Lower lobe of right lung (tissue), 2 donors: ENCODE measurements around the gene MATK. TPM values are rescaled to one million over a fixed set of nuclear protein-coding genes. Genes with fewer than 3 reads are reported as not detected.

Experiments
- ATAC-seq, 2 donors: fragments of 200-7000 bp; cut with Tn5 transposase; one replicate each; pipeline ENCODE4 v1.9.1; 2020 to 2022; ENCODE audit warnings: mild to moderate bottlenecking in 2 of 2, moderate library complexity in 2 of 2
- DNase-seq: peaks from one replicate; pipeline ENCODE4 v3.0.0-alpha.2; 2020
- H3K27ac ChIP-seq: fragments of 200-600 bp; one replicate; pipeline ENCODE4 v1.8.0; 2022
- H3K27me3 ChIP-seq: fragments of 200-600 bp; one replicate; pipeline ENCODE4 v1.8.0; 2022; ENCODE audit warnings: low read depth
- H3K36me3 ChIP-seq: fragments of 200-600 bp; one replicate; pipeline ENCODE4 v1.8.0; 2022; ENCODE audit warnings: mild to moderate bottlenecking
- H3K4me1 ChIP-seq: fragments of 200-600 bp; one replicate; pipeline ENCODE4 v1.8.0; 2022
- H3K4me3 ChIP-seq: fragments of 200-600 bp; one replicate; pipeline ENCODE4 v1.8.0; 2022; ENCODE audit warnings: mild to moderate bottlenecking
- H3K9me3 ChIP-seq: fragments of 200-600 bp; one replicate; pipeline ENCODE4 v1.8.0; 2022
- CTCF ChIP-seq: fragments of 200-600 bp; IDR thresholded peaks from one replicate; pipeline ENCODE4 v1.8.0; 2022; ENCODE audit warnings: antibody characterized with exemption, mild to moderate bottlenecking
- intact Hi-C: fragments of 100-400 bp; cut with DNase I; formaldehyde crosslinking; loops from one replicate; pipeline ENCODE4 v1.11.0; 2022
- total RNA-seq: library from RNA; stranded (reverse); fragmentation: NEBNext Ultra II Directional; extraction: Animal tissue kit (Norgen Biotek cat#: 25700); gene quantifications from one replicate; pipeline ENCODE4 v1.2.1, GENCODE V29; 2021
- donor health status: DM: no; HTN: yes; CAD: no; lungs with severe emphysema.

The MATK gene
- total RNA-seq, 1 donor from 2014 or later = 11.3 TPM

- no peaks in the 10 kb centered on the region for H3K36me3 ChIP-seq
- intact Hi-C loops = no loop called here
- DNase-seq (no peak), ATAC-seq (no peak)
- no peak overlapping the region for H3K4me3 ChIP-seq
- no peaks in the 10 kb centered on the region for H3K9me3 ChIP-seq
- H3K4me1 ChIP-seq = peaks cover 44% of the 10 kb centered on the region
- no peak for TF ChIP-seq CTCF
- peaks cover 3% of the 10 kb centered on the region for H3K27me3 ChIP-seq
- H3K27ac ChIP-seq = peak overlapping the region; percentile 79
These were observed 27.6 kb upstream of the MATK start for GRCh38 chr19:3813473-3814392.

GRCh38 chr19:3810708-3811355, 24.7 kb upstream of the MATK start:
- DNase-seq (no peak), ATAC-seq (no peak)
- intact Hi-C loops = no loop called here
- Histone ChIP-seq H3K4me1 (peaks cover 37% of the 10 kb centered on the region), H3K4me3 (no peak overlapping the region), H3K27ac (peak overlapping the region; percentile 79), H3K36me3 (no peaks in the 10 kb centered on the region), H3K27me3 (peaks cover 3% of the 10 kb centered on the region), H3K9me3 (no peaks in the 10 kb centered on the region)
- TF ChIP-seq CTCF = no peak

DNA sequence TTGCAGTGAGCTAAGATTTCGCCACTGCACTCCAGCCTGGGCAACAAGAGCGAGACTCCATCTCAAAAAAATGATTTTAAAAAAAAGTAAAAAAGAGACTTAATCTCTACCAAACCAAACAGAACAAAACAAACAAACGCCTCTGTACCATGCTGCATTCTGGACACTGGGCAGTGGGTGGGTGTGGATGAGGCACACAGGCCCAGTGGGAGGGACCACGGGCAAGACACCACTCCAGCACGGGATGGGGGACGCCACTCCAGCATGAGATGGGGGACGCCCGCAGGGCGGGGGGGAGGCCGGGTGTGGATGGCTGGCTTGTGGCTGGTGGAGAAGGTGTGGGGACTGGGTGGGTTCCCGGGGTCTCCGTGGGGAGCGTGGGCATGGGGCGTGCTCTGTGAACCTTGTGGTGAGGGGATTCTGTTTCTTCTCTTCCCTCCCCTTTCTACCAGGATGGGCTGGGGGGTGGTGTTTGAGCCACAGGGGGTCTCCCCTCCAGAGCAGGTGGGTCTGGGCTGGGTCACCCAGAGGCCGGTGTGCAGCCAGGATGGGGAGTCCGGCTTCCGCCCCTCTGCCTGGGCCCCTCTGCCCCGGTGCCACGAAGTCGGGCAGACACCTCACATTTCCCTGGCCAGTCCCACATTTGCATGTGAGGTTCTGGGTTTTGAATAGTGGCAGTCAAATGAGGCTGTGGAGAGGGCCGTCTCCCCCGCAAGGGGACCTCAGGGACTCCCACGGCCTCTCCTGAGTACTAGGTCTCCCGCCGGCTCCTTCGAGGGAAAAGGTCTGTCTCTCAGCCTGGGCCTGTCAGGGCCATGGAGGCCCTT, 23.9 kb upstream of the MATK start:
- peaks cover 37% of the 10 kb centered on the region for H3K4me1 ChIP-seq
- no peak for TF ChIP-seq CTCF
- no peak for DNase-seq
- no peaks in the 10 kb centered on the region for H3K36me3 ChIP-seq
- intact Hi-C loops = no loop called here
- H3K27ac ChIP-seq = peak overlapping the region; percentile 79
- no peaks in the 10 kb centered on the region for H3K9me3 ChIP-seq
- peaks cover 3% of the 10 kb centered on the region for H3K27me3 ChIP-seq
- no peak overlapping the region for H3K4me3 ChIP-seq
- ATAC-seq = no peak

DNA sequence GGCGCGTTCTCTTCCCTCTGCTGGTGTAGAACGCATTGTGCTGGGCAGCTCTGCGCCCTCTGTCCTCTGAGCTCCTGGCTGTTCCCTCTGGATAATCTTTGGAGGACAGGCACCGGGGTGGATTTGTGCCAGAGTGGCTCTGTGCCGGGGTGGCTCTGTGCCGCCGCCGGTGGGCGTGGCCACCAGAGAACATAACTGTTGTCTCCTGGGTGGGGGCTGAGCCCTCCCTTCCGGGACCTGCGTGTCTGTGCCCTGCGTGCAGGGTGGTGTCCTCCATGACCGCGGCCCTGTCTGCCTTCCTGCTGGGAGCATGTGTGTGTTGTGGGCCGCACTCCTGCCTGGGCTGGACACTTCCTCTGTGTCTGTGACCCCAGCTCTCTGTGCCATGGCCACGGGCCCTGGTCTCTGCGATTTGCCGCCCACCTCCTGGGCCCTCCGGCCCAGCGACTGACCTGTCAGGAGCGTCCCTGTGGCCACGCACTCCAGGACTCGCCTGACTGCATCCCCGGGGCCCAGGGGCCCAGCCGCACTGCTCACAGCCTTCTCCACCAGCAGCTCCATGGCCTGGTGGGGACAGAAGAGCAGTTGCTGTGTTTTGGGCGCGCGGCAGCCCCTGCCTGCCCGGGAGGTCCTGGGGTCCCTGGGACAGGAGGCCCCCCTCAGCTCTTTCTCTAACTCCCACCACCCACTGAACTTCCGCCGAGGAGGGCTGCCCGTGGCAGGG, 22.4 kb upstream of the MATK start:
- no peak overlapping the region for H3K4me3 ChIP-seq
- no peaks in the 10 kb centered on the region for H3K9me3 ChIP-seq
- TF ChIP-seq CTCF = peak; percentile 11
- no peak for DNase-seq
- peaks cover 3% of the 10 kb centered on the region for H3K27me3 ChIP-seq
- peak overlapping the region; percentile 71 for H3K27ac ChIP-seq
- peaks cover 26% of the 10 kb centered on the region for H3K4me1 ChIP-seq
- no peak for ATAC-seq
- no peaks in the 10 kb centered on the region for H3K36me3 ChIP-seq
- intact Hi-C loops = no loop called here
